Measurements from ENCODE around the gene RANBP17.

RANBP17 gene

DNA sequence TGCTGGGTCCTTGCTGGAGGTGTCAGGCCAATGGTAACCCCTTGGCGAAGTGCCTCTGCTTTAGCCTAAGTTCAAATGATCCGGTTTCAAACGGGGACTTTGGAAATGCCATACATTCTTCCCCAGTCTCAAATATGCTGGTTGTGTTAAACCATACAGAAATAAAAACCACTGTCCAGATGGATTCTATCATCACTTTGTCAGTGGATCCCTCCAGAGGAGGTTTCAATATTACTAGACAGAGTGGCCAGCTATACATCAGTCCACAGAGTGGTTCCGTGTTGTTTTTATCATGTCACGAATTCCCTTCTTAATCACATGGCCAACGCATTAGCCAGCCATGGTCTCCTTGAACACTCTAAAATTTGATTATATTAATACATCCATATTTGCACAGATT lies 7.3 kb upstream of the RANBP17 start:
- no peaks in the 10 kb centered on the region for H3K79me2 ChIP-seq (ENCODE audit: low read length)
- H2AFZ ChIP-seq (ENCODE audit: low read length): no peak overlapping the region
- no peaks in the 10 kb centered on the region for H3K4me1 ChIP-seq (ENCODE audit: low read length)
- H3K4me2 ChIP-seq (ENCODE audit: low read depth, low read length): no peak overlapping the region
- H3K27ac ChIP-seq (ENCODE audit: low read length): no peak overlapping the region
- TF ChIP-seq EZH2 (optimal IDR thresholded peaks at IDR 0.05; ENCODE audit: low read depth, low read length): no peak
- TF ChIP-seq, protein P1, sequence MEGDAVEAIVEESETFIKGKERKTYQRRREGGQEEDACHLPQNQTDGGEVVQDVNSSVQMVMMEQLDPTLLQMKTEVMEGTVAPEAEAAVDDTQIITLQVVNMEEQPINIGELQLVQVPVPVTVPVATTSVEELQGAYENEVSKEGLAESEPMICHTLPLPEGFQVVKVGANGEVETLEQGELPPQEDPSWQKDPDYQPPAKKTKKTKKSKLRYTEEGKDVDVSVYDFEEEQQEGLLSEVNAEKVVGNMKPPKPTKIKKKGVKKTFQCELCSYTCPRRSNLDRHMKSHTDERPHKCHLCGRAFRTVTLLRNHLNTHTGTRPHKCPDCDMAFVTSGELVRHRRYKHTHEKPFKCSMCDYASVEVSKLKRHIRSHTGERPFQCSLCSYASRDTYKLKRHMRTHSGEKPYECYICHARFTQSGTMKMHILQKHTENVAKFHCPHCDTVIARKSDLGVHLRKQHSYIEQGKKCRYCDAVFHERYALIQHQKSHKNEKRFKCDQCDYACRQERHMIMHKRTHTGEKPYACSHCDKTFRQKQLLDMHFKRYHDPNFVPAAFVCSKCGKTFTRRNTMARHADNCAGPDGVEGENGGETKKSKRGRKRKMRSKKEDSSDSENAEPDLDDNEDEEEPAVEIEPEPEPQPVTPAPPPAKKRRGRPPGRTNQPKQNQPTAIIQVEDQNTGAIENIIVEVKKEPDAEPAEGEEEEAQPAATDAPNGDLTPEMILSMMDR (IDR thresholded peaks at IDR 0.05; ENCODE audit: low read length): no peak
- TF ChIP-seq EZH2phosphoT487 (IDR thresholded peaks at IDR 0.05; ENCODE audit: low read length): no peak
- H3K9ac ChIP-seq (ENCODE audit: low read length): no peak overlapping the region
- no peaks in the 10 kb centered on the region for H3K36me3 ChIP-seq (replicated peaks; ENCODE audit: insufficient read depth, low read length)
- no peaks in the 10 kb centered on the region for H4K20me1 ChIP-seq (ENCODE audit: insufficient read depth, low read length)
- DNase-seq: no peak
- H3K27me3 ChIP-seq (replicated peaks; ENCODE audit: insufficient read depth, low read length): no peaks in the 10 kb centered on the region
- no peaks in the 10 kb centered on the region for H3K9me2 ChIP-seq (replicated peaks; ENCODE audit: insufficient read depth, low read length)
- H3K9me3 ChIP-seq (replicated peaks; ENCODE audit: insufficient read depth, low read length): no peaks in the 10 kb centered on the region
- no peak overlapping the region for H3K4me3 ChIP-seq (ENCODE audit: low read length)
- no peaks in the 10 kb centered on the region for H3F3A ChIP-seq (ENCODE audit: insufficient read depth, low read length)

DNA sequence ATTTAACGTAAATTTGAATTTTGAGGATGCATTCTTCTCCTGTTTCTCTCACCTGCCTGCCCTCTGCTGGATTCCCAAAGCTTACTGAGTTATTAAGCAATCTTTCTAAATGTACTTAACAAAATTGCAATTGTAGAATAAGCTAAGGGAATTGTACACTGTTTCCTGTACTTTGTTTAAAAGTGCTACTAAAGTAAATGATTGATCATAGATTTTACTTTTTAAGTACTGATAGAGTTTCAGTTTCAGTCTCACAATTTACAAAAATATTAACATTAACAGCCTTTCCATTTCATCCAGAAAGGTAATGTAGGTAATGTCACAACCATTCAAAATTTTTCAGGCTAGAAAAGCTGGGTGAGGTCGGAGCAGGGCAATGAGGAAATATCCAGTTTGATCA lies 4.8 kb upstream of the RANBP17 start:
- Histone ChIP-seq H3K9me3 (replicated peaks; ENCODE audit: insufficient read depth, low read length) (no peaks in the 10 kb centered on the region), H3K4me2 (ENCODE audit: low read depth, low read length) (no peak overlapping the region), H3K4me1 (ENCODE audit: low read length) (no peaks in the 10 kb centered on the region), H3K4me3 (ENCODE audit: low read length) (no peak overlapping the region), H3K79me2 (ENCODE audit: low read length) (no peaks in the 10 kb centered on the region), H3F3A (ENCODE audit: insufficient read depth, low read length) (no peaks in the 10 kb centered on the region), H2AFZ (ENCODE audit: low read length) (no peak overlapping the region), H3K9me2 (replicated peaks; ENCODE audit: insufficient read depth, low read length) (no peaks in the 10 kb centered on the region), H3K27ac (ENCODE audit: low read length) (no peak overlapping the region), H3K36me3 (replicated peaks; ENCODE audit: insufficient read depth, low read length) (no peaks in the 10 kb centered on the region), H3K27me3 (replicated peaks; ENCODE audit: insufficient read depth, low read length) (no peaks in the 10 kb centered on the region), H3K9ac (ENCODE audit: low read length) (no peak overlapping the region), H4K20me1 (ENCODE audit: insufficient read depth, low read length) (no peaks in the 10 kb centered on the region)
- TF ChIP-seq, protein P1 (IDR thresholded peaks at IDR 0.05; ENCODE audit: low read length): no peak
- no peak for DNase-seq

DNA sequence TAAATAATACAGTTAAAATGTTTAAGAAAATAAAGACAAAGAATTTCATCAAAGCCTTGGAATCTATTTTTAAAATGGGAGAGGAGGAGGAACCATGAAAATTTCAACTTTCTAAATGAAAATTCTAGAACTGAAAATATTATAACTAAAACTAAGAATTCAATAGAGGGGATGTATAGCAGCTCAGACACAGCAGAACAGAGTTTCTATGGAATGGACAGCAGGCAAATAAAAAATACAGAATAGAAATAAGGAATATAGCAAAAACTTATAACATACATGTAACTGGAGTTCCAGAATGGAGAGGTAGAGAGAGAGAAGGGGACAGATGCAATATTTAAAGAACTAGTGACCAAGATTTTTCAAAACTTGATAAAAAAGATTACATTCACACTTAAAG lies 1.4 kb upstream of the RANBP17 start:
- TF ChIP-seq, protein P1 (IDR thresholded peaks at IDR 0.05; ENCODE audit: low read length): no peak
- no peak for TF ChIP-seq EZH2 (optimal IDR thresholded peaks at IDR 0.05; ENCODE audit: low read depth, low read length)
- TF ChIP-seq EZH2phosphoT487 (IDR thresholded peaks at IDR 0.05; ENCODE audit: low read length): no peak
- Histone ChIP-seq H3K4me3 (ENCODE audit: low read length) (no peak overlapping the region), H3K79me2 (ENCODE audit: low read length) (no peaks in the 10 kb centered on the region), H3K4me2 (ENCODE audit: low read depth, low read length) (no peak overlapping the region), H3K9me2 (replicated peaks; ENCODE audit: insufficient read depth, low read length) (no peaks in the 10 kb centered on the region), H3K27me3 (replicated peaks; ENCODE audit: insufficient read depth, low read length) (no peaks in the 10 kb centered on the region), H3K27ac (ENCODE audit: low read length) (no peak overlapping the region), H3K9ac (ENCODE audit: low read length) (no peak overlapping the region), H2AFZ (ENCODE audit: low read length) (no peak overlapping the region), H3K36me3 (replicated peaks; ENCODE audit: insufficient read depth, low read length) (no peaks in the 10 kb centered on the region), H3K9me3 (replicated peaks; ENCODE audit: insufficient read depth, low read length) (no peaks in the 10 kb centered on the region), H3K4me1 (ENCODE audit: low read length) (peaks cover 9% of the 10 kb centered on the region; the same call in 1 of the 2 replicates), H4K20me1 (ENCODE audit: insufficient read depth, low read length) (no peaks in the 10 kb centered on the region), H3F3A (ENCODE audit: insufficient read depth, low read length) (peaks cover 3% of the 10 kb centered on the region)
- no peak for DNase-seq

Measured in MM.1S (cell line).